ENCODE measurements around the gene CFAP20DC. TPM values are rescaled to one million over a fixed set of nuclear protein-coding genes. Genes with fewer than 3 reads are reported as not detected.
"Not testable (repeated sequence)": the region's sequence is repeated elsewhere in the genome, so short reads cannot be mapped to it uniquely, and the experiment has no call there.

Gene CFAP20DC
- total RNA-seq, 1 experiment from 2014 or later: 2.9 TPM

DNA sequence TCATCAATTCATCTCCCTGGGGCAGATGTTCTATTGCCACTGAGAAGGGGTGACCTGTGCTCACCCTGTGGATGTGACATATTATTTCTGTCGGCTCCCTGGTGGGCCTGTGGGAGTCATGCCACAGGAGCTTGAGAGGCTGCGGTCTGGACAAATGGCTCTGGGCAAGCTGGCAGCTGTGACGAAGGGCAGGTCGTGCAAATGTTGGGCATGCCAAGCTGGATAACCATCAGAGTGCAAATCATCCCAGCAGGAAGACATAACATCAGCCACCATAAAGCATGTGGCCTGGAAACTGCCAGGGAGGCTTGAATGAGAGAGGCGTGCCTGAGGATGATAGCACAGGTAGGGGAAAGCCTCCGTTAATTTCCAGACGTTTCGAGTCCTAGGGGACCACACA, 338.0 kb downstream of the CFAP20DC start:
- H3K79me2 ChIP-seq (ENCODE audit: insufficient read depth, low read length): no peaks in the 10 kb centered on the region
- no peaks in the 10 kb centered on the region for H3K36me3 ChIP-seq (ENCODE audit: control insufficient read depth in 1 of 2, insufficient read depth in 2 of 2, low read length in 2 of 2)
- H3K9me3 ChIP-seq (ENCODE audit: control insufficient read depth in 1 of 2, insufficient read depth in 1 of 2, low read depth in 1 of 2, low read length in 2 of 2): no peaks in the 10 kb centered on the region
- no TSS peak for BruUV-seq (replicated peaks)
- no peaks in the 10 kb centered on the region for H4K20me1 ChIP-seq (ENCODE audit: insufficient read depth)
- ChIA-PET CTCF (no interaction called here), POLR2A (no interaction called here), RAD21 (ENCODE audit: low non-redundant PET in 1 of 2, low total read pairs in 2 of 2, uncharacterized antibody in 2 of 2, unreplicated experiment in 2 of 2) (no interaction called here)
- no peak overlapping the region for H3K27ac ChIP-seq (ENCODE audit: low read depth, low read length)
- TF ChIP-seq FOSL1 (IDR thresholded peaks at IDR 0.05; ENCODE audit: low read depth) (no peak), ZFX (IDR thresholded peaks at IDR 0.05) (no peak), SP1 (IDR thresholded peaks at IDR 0.05; ENCODE audit: low read depth) (no peak), POLR2AphosphoS5 (IDR thresholded peaks at IDR 0.05; ENCODE audit: low read depth, low read length) (no peak), SRF (IDR thresholded peaks at IDR 0.05; ENCODE audit: low read depth) (no peak), RAD21 (IDR thresholded peaks at IDR 0.05; ENCODE audit: low read depth) (no peak), JUND (IDR thresholded peaks at IDR 0.05) (no peak)
- TF ChIP-seq, protein P1, sequence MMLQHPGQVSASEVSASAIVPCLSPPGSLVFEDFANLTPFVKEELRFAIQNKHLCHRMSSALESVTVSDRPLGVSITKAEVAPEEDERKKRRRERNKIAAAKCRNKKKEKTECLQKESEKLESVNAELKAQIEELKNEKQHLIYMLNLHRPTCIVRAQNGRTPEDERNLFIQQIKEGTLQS (IDR thresholded peaks at IDR 0.05): no peak
- H3K4me3 ChIP-seq (replicated peaks in 1 of 2; ENCODE audit: low read depth in 1 of 2, low read length in 2 of 2): no peak overlapping the region
- ATAC-seq: no peak
- H3K27me3 ChIP-seq (ENCODE audit: insufficient read depth, low read length): no peaks in the 10 kb centered on the region
- H3K9ac ChIP-seq (ENCODE audit: low read length): no peak overlapping the region
- DNase-seq (ENCODE audit: low read depth, low spot score): no peak
- H3K4me2 ChIP-seq (ENCODE audit: low read length): no peak overlapping the region
- no peaks in the 10 kb centered on the region for H3K4me1 ChIP-seq (ENCODE audit: control insufficient read depth in 1 of 2, insufficient read depth in 2 of 2, low read length in 2 of 2)
- intact Hi-C loops (cut with micrococcal nuclease): no loop called here
- no peak overlapping the region for H2AFZ ChIP-seq (ENCODE audit: low read depth, low read length, poor library complexity, severe bottlenecking)
- no peaks in the 10 kb centered on the region for H3K9me2 ChIP-seq (ENCODE audit: insufficient read depth)

DNA sequence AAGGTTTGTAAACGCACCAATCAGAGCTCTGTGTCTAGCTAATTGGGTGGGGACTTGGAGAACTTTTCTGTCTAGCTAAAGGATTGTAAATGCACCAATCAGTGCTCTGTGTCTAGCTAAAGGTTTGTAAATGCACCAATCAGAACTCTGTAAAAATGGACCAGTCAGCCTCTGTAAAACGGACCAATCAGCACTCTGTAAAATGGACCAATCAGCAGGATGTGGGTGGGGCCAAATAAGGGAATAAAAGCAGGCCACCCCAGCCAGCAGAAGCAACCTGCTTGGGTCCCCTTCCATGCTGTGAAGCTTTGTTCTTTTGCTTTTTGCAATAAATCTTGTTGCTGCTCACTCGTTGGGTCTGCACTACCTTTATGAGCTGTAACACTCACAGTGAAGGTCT, 340.8 kb downstream of the CFAP20DC start:
- DNase-seq (ENCODE audit: low read depth, low spot score); H3K36me3 ChIP-seq (ENCODE audit: control insufficient read depth in 1 of 2, insufficient read depth in 2 of 2, low read length in 2 of 2); H3K4me3 ChIP-seq (replicated peaks in 1 of 2; ENCODE audit: low read depth in 1 of 2, low read length in 2 of 2); H3K79me2 ChIP-seq (ENCODE audit: insufficient read depth, low read length); H3K9me3 ChIP-seq (ENCODE audit: control insufficient read depth in 1 of 2, insufficient read depth in 1 of 2, low read depth in 1 of 2, low read length in 2 of 2); POLR2A ChIA-PET; H3K27ac ChIP-seq (ENCODE audit: low read depth, low read length); intact Hi-C loops (cut with micrococcal nuclease); H2AFZ ChIP-seq (ENCODE audit: low read depth, low read length, poor library complexity, severe bottlenecking); H3K9me2 ChIP-seq (ENCODE audit: insufficient read depth); H3K4me1 ChIP-seq (ENCODE audit: control insufficient read depth in 1 of 2, insufficient read depth in 2 of 2, low read length in 2 of 2); BruUV-seq (replicated peaks); H3K4me2 ChIP-seq (ENCODE audit: low read length); ATAC-seq; H3K27me3 ChIP-seq (ENCODE audit: insufficient read depth, low read length); RAD21 ChIA-PET (ENCODE audit: low non-redundant PET in 1 of 2, low total read pairs in 2 of 2, uncharacterized antibody in 2 of 2, unreplicated experiment in 2 of 2); H3K9ac ChIP-seq (ENCODE audit: low read length); CTCF ChIA-PET; H4K20me1 ChIP-seq (ENCODE audit: insufficient read depth): not testable (repeated sequence)

Measured in HCT116 (cell line).